Breast epithelium (tissue), 4 donors: Measurements from ENCODE around the gene SLC1A7. TPM values are rescaled to one million over a fixed set of nuclear protein-coding genes. Genes with fewer than 3 reads are reported as not detected.

Source experiments
- DNase-seq, 2 donors: peaks; one replicate each; pipeline ENCODE4 v3.0.0-alpha.2; 2019; ENCODE audit warnings: low spot score in 2 of 2
- H3K27ac ChIP-seq, 2 donors: fragments of 200-600 bp; sonication (generic) in 1 of 2; one replicate each; pipeline ENCODE4 v1.5.1; 2016 to 2019; ENCODE audit warnings: mild to moderate bottlenecking in 1 of 2
- H3K27me3 ChIP-seq, 2 donors: fragments of 200-600 bp; sonication (generic) in 1 of 2; one replicate each; pipeline versions ENCODE4 v1.5.1 to v1.6.0; 2017 to 2019; ENCODE audit warnings: control low read depth in 1 of 2, mild to moderate bottlenecking in 1 of 2
- H3K36me3 ChIP-seq: fragments of 200-600 bp; one replicate; pipeline ENCODE4 v1.5.1; 2019
- H3K4me1 ChIP-seq, 2 donors: fragments of 200-600 bp; sonication (generic); one replicate each; pipeline ENCODE4 v1.5.1; 2016 to 2019; ENCODE audit warnings: control low read depth in 1 of 2
- H3K4me3 ChIP-seq, 3 donors: fragments of 200-600 bp; sonication (generic); 1 replicate in 2 of 3; 2 replicates in 1 of 3; pipeline ENCODE4 v1.5.1; 2016 to 2019; ENCODE audit warnings: mild to moderate bottlenecking in 3 of 3, moderate library complexity in 2 of 3
- H3K9me3 ChIP-seq, 2 donors: fragments of 200-600 bp; sonication (generic) in 1 of 2; one replicate each; pipeline ENCODE4 v1.5.1; 2016 to 2019; ENCODE audit warnings: control low read depth in 1 of 2
- CTCF ChIP-seq, 3 donors: fragments of 450-650 bp; IDR thresholded peaks; one replicate each; pipeline ENCODE4 v1.5.1; 2016 to 2017; ENCODE audit warnings: antibody characterized with exemption in 3 of 3, mild to moderate bottlenecking in 3 of 3, moderate library complexity in 3 of 3
- POLR2A ChIP-seq: fragments of 450-650 bp; IDR thresholded peaks from one replicate; pipeline ENCODE4 v1.6.1; 2016; ENCODE audit warnings: antibody characterized with exemption, mild to moderate bottlenecking, moderate library complexity
- POLR2AphosphoS5 ChIP-seq, 3 donors: sonication (generic); formaldehyde crosslinking; IDR thresholded peaks; one replicate each; pipeline ENCODE4 v1.6.1; 2017; ENCODE audit warnings: antibody characterized with exemption in 3 of 3
- intact Hi-C: fragments of 100-400 bp; cut with DNase I; formaldehyde crosslinking; loops from one replicate; pipeline ENCODE4 v1.15.1; 2023; ENCODE audit warnings: low total_unique reads
- total RNA-seq, 3 donors: library from RNA; depleted of rRNA; stranded (reverse); fragments of >200 nt; gene quantifications; one replicate each; pipeline ENCODE4 v1.1.0, GENCODE V29; 2016

SLC1A7 gene
- total RNA-seq, 3 donors from 2014 or later, result 0.16 TPM; not detected in 2

GRCh38 chr1:53038566-53038965, 103.9 kb downstream of the SLC1A7 start:
- TF ChIP-seq POLR2AphosphoS5 (IDR thresholded peaks at IDR 0.05) (no peak), POLR2A (no peak), CTCF (IDR thresholded peaks at IDR 0.05) (no peak)
- no peaks in the 10 kb centered on the region for H3K9me3 ChIP-seq
- no peak overlapping the region for H3K4me3 ChIP-seq
- H3K27ac ChIP-seq, result no peak overlapping the region
- no peak for DNase-seq
- H3K4me1 ChIP-seq, result no peaks in the 10 kb centered on the region
- H3K27me3 ChIP-seq, result no peaks in the 10 kb centered on the region
- no peaks in the 10 kb centered on the region for H3K36me3 ChIP-seq
- intact Hi-C loops, result no loop called here

Other genes with a start within 250 kb of the SLC1A7 start
- gene ECHDC2, start 220.9 kb downstream of the SLC1A7 start, total RNA-seq, result 100 to 1,000 TPM; 157 to 202 (median 182) TPM
- 100 to 1,000 TPM in 2 of 3 donors, 10 to 100 TPM in 1; 97.3 to 144 (median 139) TPM for gene SCP2, start 215.4 kb downstream of the SLC1A7 start, total RNA-seq
- gene PODN, start 80.4 kb downstream of the SLC1A7 start, total RNA-seq, result 100 to 1,000 TPM in 1 of 3 donors, 10 to 100 TPM in 2; 55.1 to 246 (median 83.1) TPM
- gene CPT2, start 54.2 kb upstream of the SLC1A7 start, total RNA-seq, result 10 to 100 TPM; 20.5 to 26.2 (median 22.9) TPM
- 10 to 100 TPM; 60.6 to 69.8 (median 61.3) TPM for gene CZIB, start 78.0 kb upstream of the SLC1A7 start, total RNA-seq
- gene MAGOH, start 95.9 kb upstream of the SLC1A7 start, total RNA-seq, result 10 to 100 TPM; 35.0 to 45.2 (median 37.5) TPM
- gene LRP8, start 185.4 kb upstream of the SLC1A7 start, total RNA-seq, result 10 to 100 TPM in 1 of 3 donors, 1 to 10 TPM in 2; 1.6 to 14.7 (median 6.3) TPM